ENCODE results near the gene BLOC1S5.

The BLOC1S5 gene

DNA sequence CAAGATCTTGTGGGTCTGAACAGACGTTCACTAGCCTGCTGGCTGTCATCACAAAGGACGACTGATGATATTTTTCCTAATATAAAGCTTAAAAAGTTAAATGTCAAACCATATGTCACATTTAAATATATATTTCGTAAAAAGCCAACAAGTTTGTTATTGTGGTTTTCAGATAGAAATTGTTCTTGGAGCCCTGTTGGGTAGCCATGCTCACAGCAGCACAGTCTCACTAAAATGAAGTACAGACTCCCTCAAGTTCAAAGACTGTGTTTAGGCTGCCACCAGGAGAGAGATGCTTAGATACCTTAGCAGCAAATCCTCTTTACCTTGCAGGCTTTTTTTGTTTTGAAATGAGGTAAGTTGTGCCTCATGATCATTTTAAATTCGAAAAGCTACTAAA is 20.4 kb upstream of the BLOC1S5 start:
- Histone ChIP-seq H3K4me2 (ENCODE audit: low read depth, low read length) (no peak overlapping the region), H3K4me1 (ENCODE audit: low read length) (no peaks in the 10 kb centered on the region), H3K9ac (ENCODE audit: low read length) (no peak overlapping the region), H3F3A (ENCODE audit: insufficient read depth, low read length) (no peaks in the 10 kb centered on the region), H3K9me3 (replicated peaks; ENCODE audit: insufficient read depth, low read length) (no peaks in the 10 kb centered on the region), H3K9me2 (replicated peaks; ENCODE audit: insufficient read depth, low read length) (no peaks in the 10 kb centered on the region), H3K79me2 (ENCODE audit: low read length) (peaks cover 22% of the 10 kb centered on the region), H3K36me3 (replicated peaks; ENCODE audit: insufficient read depth, low read length) (peaks cover 4% of the 10 kb centered on the region; the same call in 1 of the 2 replicates), H2AFZ (ENCODE audit: low read length) (no peak overlapping the region), H3K27me3 (replicated peaks; ENCODE audit: insufficient read depth, low read length) (no peaks in the 10 kb centered on the region), H3K4me3 (ENCODE audit: low read length) (no peak overlapping the region), H3K27ac (ENCODE audit: low read length) (no peak overlapping the region), H4K20me1 (ENCODE audit: insufficient read depth, low read length) (no peaks in the 10 kb centered on the region)
- no peak for DNase-seq
- no peak for TF ChIP-seq EZH2 (optimal IDR thresholded peaks at IDR 0.05; ENCODE audit: low read depth, low read length)

GRCh38 chr6:8082954-8083858 is 19.0 kb upstream of the BLOC1S5 start:
- Histone ChIP-seq H3K27ac (ENCODE audit: low read length) (no peak overlapping the region), H2AFZ (ENCODE audit: low read length) (no peak overlapping the region), H3K36me3 (replicated peaks; ENCODE audit: insufficient read depth, low read length) (peaks cover 4% of the 10 kb centered on the region; the same call in 1 of the 2 replicates), H3K79me2 (ENCODE audit: low read length) (peaks cover 22% of the 10 kb centered on the region), H3K27me3 (replicated peaks; ENCODE audit: insufficient read depth, low read length) (no peaks in the 10 kb centered on the region), H4K20me1 (ENCODE audit: insufficient read depth, low read length) (no peaks in the 10 kb centered on the region), H3F3A (ENCODE audit: insufficient read depth, low read length) (no peaks in the 10 kb centered on the region), H3K4me3 (ENCODE audit: low read length) (no peak overlapping the region), H3K4me1 (ENCODE audit: low read length) (no peaks in the 10 kb centered on the region), H3K9me3 (replicated peaks; ENCODE audit: insufficient read depth, low read length) (no peaks in the 10 kb centered on the region), H3K9me2 (replicated peaks; ENCODE audit: insufficient read depth, low read length) (no peaks in the 10 kb centered on the region), H3K9ac (ENCODE audit: low read length) (no peak overlapping the region), H3K4me2 (ENCODE audit: low read depth, low read length) (no peak overlapping the region)
- TF ChIP-seq CTCF (IDR thresholded peaks at IDR 0.05; ENCODE audit: low read length) (no peak), EZH2 (optimal IDR thresholded peaks at IDR 0.05; ENCODE audit: low read depth, low read length) (no peak), EZH2phosphoT487 (IDR thresholded peaks at IDR 0.05; ENCODE audit: low read length) (no peak)
- DNase-seq: no peak

GRCh38 chr6:8082572-8082953 is 18.4 kb upstream of the BLOC1S5 start:
- Histone ChIP-seq H2AFZ (ENCODE audit: low read length) (no peak overlapping the region), H3K36me3 (replicated peaks; ENCODE audit: insufficient read depth, low read length) (peaks cover 4% of the 10 kb centered on the region; the same call in 1 of the 2 replicates), H4K20me1 (ENCODE audit: insufficient read depth, low read length) (no peaks in the 10 kb centered on the region), H3K9me3 (replicated peaks; ENCODE audit: insufficient read depth, low read length) (no peaks in the 10 kb centered on the region), H3K27ac (ENCODE audit: low read length) (no peak overlapping the region), H3K9me2 (replicated peaks; ENCODE audit: insufficient read depth, low read length) (no peaks in the 10 kb centered on the region), H3F3A (ENCODE audit: insufficient read depth, low read length) (no peaks in the 10 kb centered on the region), H3K9ac (ENCODE audit: low read length) (no peak overlapping the region), H3K4me3 (ENCODE audit: low read length) (no peak overlapping the region), H3K79me2 (ENCODE audit: low read length) (peaks cover 17% of the 10 kb centered on the region), H3K4me1 (ENCODE audit: low read length) (no peaks in the 10 kb centered on the region), H3K4me2 (ENCODE audit: low read depth, low read length) (no peak overlapping the region), H3K27me3 (replicated peaks; ENCODE audit: insufficient read depth, low read length) (no peaks in the 10 kb centered on the region)
- no peak for DNase-seq
- TF ChIP-seq CTCF (IDR thresholded peaks at IDR 0.05; ENCODE audit: low read length) (no peak), EZH2phosphoT487 (IDR thresholded peaks at IDR 0.05; ENCODE audit: low read length) (no peak), EZH2 (optimal IDR thresholded peaks at IDR 0.05; ENCODE audit: low read depth, low read length) (no peak)
